OCI-LY1 (cell line): ENCODE results near the gene MILR1.

Experiments used
- H2AFZ ChIP-seq: fragments of 200-600 bp; sonication (generic), shearing (Covaris generic); 2 replicates; pipeline ENCODE4 v1.6.0; 2014; ENCODE audit warnings: antibody characterized with exemption, mild to moderate bottlenecking, low read length
- H3F3A ChIP-seq: fragments of 200-600 bp; sonication (generic), shearing (Covaris generic); 2 replicates; pipeline ENCODE4 v1.6.0; 2014; ENCODE audit warnings: mild to moderate bottlenecking, antibody characterized with exemption, low read length, moderate library complexity; ENCODE audit not compliant: insufficient read depth
- H3K27ac ChIP-seq: fragments of 200-600 bp; sonication (generic); 2 replicates; pipeline ENCODE4 v1.5.1; 2014; ENCODE audit warnings: low read length, mixed run types, mild to moderate bottlenecking, low read depth; ENCODE audit not compliant: poor library complexity, severe bottlenecking
- H3K27me3 ChIP-seq: fragments of 200-600 bp; sonication (generic); 2 replicates; pipeline ENCODE4 v1.6.0; 2014; ENCODE audit warnings: antibody characterized with exemption, mild to moderate bottlenecking, low read length, moderate library complexity; ENCODE audit not compliant: insufficient read depth
- H3K36me3 ChIP-seq: fragments of 200-600 bp; sonication (generic); 2 replicates; pipeline ENCODE4 v1.6.1; 2014; ENCODE audit warnings: mild to moderate bottlenecking, antibody characterized with exemption, low read length, moderate library complexity, mixed read lengths; ENCODE audit not compliant: insufficient read depth
- H3K4me1 ChIP-seq: fragments of 200-600 bp; sonication (generic); 2 replicates; pipeline ENCODE4 v1.5.1; 2014; ENCODE audit warnings: mild to moderate bottlenecking, low read length, moderate library complexity; ENCODE audit not compliant: insufficient read depth, severe bottlenecking
- H3K4me2 ChIP-seq: fragments of 200-600 bp; sonication (generic), shearing (Covaris generic); 2 replicates; pipeline ENCODE4 v1.6.1; 2014; ENCODE audit warnings: low read length
- H3K4me3 ChIP-seq: fragments of 200-600 bp; sonication (generic); 2 replicates; pipeline ENCODE4 v1.5.1; 2014; ENCODE audit warnings: low read length, low read depth, mild to moderate bottlenecking, mixed read lengths; ENCODE audit not compliant: poor library complexity, severe bottlenecking
- H3K79me2 ChIP-seq: fragments of 200-600 bp; shearing (Covaris generic); 2 replicates; pipeline ENCODE4 v1.6.1; 2016; ENCODE audit warnings: mixed run types, low read length, mixed read lengths; ENCODE audit not compliant: insufficient read depth
- H3K9ac ChIP-seq: fragments of 200-600 bp; sonication (generic), shearing (Covaris generic); 2 replicates; pipeline ENCODE4 v1.6.1; 2014; ENCODE audit warnings: mild to moderate bottlenecking, low read length, mixed read lengths
- H3K9me2 ChIP-seq: fragments of 200-600 bp; sonication (generic), shearing (Covaris generic); 2 replicates; pipeline ENCODE4 v1.6.1; 2014; ENCODE audit warnings: low read depth, mild to moderate bottlenecking, low read length, mixed read lengths
- H3K9me3 ChIP-seq: fragments of 200-600 bp; shearing (Covaris generic); 2 replicates; pipeline ENCODE4 v1.6.1; 2014; ENCODE audit warnings: low read length, mixed read lengths
- H4K20me1 ChIP-seq: fragments of 200-600 bp; sonication (generic), shearing (Covaris generic); 2 replicates; pipeline ENCODE4 v1.6.0; 2016; ENCODE audit warnings: mild to moderate bottlenecking, low read length; ENCODE audit not compliant: insufficient read depth
- CTCF ChIP-seq: fragments of 200-600 bp; sonication (generic), shearing (Covaris generic); IDR thresholded peaks from 2 replicates; pipeline ENCODE4 v1.5.1; 2017; ENCODE audit warnings: mild to moderate bottlenecking, antibody characterized with exemption, low read length, moderate library complexity, mixed read lengths
- EZH2 ChIP-seq: fragments of 200-600 bp; sonication (generic), shearing (Covaris generic); IDR thresholded peaks from 2 replicates; pipeline ENCODE4 v1.8.0; 2017; ENCODE audit warnings: borderline replicate concordance, mixed run types, mild to moderate bottlenecking, antibody characterized with exemption, low read length, moderate library complexity, mixed read lengths

Gene MILR1

GRCh38 chr17:64403881-64404460 lies 44.9 kb upstream of the MILR1 start:
- Histone ChIP-seq H3K36me3 (no peaks in the 10 kb centered on the region), H3K9ac (no peak overlapping the region; the same call in 1 of the 2 replicates), H3K9me3 (no peaks in the 10 kb centered on the region), H3K27ac (peak overlapping the region; percentile 64), H4K20me1 (no peaks in the 10 kb centered on the region), H3K9me2 (no peaks in the 10 kb centered on the region), H3K27me3 (no peaks in the 10 kb centered on the region), H3K4me2 (0 out of 2 replicates have a peak overlapping the region, but pooled peaks have one; percentile 62), H2AFZ (no peak overlapping the region), H3K4me3 (no peak overlapping the region), H3F3A (no peaks in the 10 kb centered on the region), H3K4me1 (peaks cover 29% of the 10 kb centered on the region), H3K79me2 (no peaks in the 10 kb centered on the region)
- TF ChIP-seq EZH2 = no peak
- TF ChIP-seq CTCF = no peak

- Histone ChIP-seq H3K27me3 (no peaks in the 10 kb centered on the region), H3K4me3 (no peak overlapping the region), H3K36me3 (no peaks in the 10 kb centered on the region), H3K4me1 (peaks cover 42% of the 10 kb centered on the region), H3F3A (no peaks in the 10 kb centered on the region), H4K20me1 (no peaks in the 10 kb centered on the region), H2AFZ (no peak overlapping the region), H3K79me2 (no peaks in the 10 kb centered on the region), H3K9me2 (no peaks in the 10 kb centered on the region), H3K9ac (no peak overlapping the region), H3K27ac (peak overlapping the region; percentile 42), H3K4me2 (no peak overlapping the region), H3K9me3 (no peaks in the 10 kb centered on the region)
- TF ChIP-seq EZH2 (no peak), CTCF (no peak)
These were observed 42.4 kb upstream of the MILR1 start for GRCh38 chr17:64406321-64407200.

GRCh38 chr17:64410750-64411490 lies 38.0 kb upstream of the MILR1 start:
- TF ChIP-seq CTCF (no peak), EZH2 (no peak)
- Histone ChIP-seq H3K9me2 (no peaks in the 10 kb centered on the region), H3K4me2 (no peak overlapping the region), H3K9ac (no peak overlapping the region), H3K4me1 (peaks cover 47% of the 10 kb centered on the region), H3K4me3 (no peak overlapping the region), H3K36me3 (no peaks in the 10 kb centered on the region), H3K9me3 (no peaks in the 10 kb centered on the region), H2AFZ (no peak overlapping the region), H3F3A (0 out of 2 replicates have a peak, but pooled peaks cover 3% of the 10 kb centered on the region), H3K27ac (peak overlapping the region; percentile 38), H4K20me1 (no peaks in the 10 kb centered on the region), H3K79me2 (no peaks in the 10 kb centered on the region), H3K27me3 (no peaks in the 10 kb centered on the region)
